ENCODE results near the gene GOLGA8A.
"Not testable (repeated sequence)": the region's sequence is repeated elsewhere in the genome, so short reads cannot be mapped to it uniquely, and the experiment has no call there.

Gene GOLGA8A

DNA sequence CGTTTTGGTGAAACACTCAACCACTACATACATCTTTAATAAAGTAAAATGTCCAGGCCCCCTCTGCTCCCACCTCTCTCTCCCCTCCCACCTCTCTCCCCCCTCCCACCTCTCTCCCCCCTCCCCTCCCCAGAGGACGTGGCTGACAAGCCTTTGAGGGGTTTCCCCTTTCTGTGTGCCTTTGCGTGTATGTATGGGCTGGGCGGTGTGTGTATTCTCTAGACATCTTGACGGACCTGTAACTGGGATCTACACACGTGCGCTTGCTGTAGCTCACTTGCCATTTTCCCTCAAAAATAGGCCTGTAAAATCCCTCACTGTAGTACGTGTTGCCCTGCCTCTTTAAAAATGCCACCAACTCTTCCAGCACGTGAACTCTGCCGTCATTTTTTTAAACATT, 28.6 kb downstream of the GOLGA8A start:
- not testable (repeated sequence) for DNase-seq (ENCODE audit: low read depth)

DNA sequence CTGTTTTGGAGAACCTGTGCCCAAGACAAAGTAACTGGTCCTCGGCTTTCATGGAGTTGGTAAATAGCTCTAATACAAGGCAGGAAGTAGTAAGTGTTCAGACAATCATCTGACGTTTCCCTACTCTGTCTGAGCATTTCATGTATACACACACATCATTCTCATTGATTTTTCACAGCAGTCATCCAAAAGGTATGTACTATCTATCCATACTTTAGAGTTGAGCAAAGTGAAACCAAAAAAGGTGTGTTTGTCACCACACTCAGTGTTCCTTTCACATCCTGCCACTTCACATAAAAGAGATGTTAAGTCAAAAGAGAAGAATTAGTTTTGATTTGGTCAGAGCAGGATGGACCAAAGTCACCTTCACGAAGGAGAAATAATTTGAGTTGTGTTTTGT, 33.7 kb downstream of the GOLGA8A start:
- DNase-seq (ENCODE audit: low read depth): not testable (repeated sequence)

DNA sequence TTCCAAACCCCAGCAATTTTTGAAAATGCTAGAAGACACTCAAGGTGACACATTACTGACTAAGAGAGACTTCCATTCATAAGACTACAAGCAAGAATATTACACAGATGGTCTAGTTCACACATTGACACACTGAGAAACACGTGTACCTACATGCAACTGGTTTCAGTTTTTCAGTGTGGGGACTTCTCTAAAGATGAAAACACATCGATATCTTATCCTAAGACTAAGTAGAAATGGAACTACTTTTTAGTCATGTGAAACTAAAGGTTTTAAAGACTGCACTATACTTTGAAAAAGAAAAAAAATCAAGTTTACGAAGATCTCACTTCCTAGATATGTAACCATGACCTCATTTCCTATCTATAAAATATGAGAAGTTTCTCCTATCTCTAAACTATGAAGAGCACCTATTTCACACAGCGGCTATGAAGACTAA, 34.4 kb downstream of the GOLGA8A start:
- DNase-seq (ENCODE audit: low read depth): not testable (repeated sequence)

DNA sequence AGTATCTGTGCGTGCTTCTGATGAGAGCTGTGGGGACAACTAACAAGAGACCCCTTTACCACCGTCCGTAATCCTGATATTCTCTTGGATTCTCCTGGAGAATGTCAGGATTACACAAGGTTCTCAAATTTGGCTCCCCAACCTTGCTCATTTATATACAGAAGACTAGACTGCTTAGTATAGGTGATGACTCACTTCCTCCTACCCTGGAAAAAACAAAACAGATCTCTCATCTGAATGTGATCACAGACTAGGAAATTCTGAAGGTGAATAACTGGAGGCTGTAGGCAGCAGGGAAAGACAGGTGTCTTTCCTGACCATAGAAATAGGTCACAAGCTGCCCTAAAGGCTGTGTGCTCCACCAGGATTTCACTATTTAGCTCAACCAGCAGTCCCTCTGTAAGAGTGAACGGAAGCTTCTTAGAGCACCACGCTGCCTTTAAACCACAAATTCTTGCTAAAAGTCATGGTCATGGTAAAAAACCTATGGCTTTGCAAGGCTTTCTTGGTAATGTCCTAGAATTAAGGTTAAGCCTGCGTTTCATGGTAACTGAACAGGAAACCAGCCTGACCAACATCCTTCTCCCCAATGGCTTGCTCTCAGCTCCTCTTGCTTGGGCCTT, 39.9 kb downstream of the GOLGA8A start:
- DNase-seq (ENCODE audit: low read depth): not testable (repeated sequence)

DNA sequence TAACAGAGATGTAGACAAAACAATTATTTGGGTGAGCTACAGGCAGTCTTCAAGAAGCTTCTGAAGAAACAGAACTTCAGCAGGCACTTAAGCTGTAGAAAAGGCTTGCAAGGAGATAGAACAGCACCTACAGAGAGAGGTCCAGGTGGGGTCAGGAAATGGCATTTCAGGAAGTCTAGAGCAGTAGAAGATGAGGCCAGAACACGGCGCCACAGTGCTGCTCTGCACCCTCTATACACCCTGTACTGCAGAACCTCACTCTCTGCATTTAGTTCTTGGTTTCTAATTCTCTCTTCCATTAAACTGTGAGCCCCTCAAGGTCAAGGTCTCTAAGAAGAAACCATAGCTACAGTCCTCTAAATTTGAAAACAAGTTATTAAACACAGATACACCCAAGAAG, 44.6 kb downstream of the GOLGA8A start:
- not testable (repeated sequence) for DNase-seq (ENCODE audit: low read depth)

DNA sequence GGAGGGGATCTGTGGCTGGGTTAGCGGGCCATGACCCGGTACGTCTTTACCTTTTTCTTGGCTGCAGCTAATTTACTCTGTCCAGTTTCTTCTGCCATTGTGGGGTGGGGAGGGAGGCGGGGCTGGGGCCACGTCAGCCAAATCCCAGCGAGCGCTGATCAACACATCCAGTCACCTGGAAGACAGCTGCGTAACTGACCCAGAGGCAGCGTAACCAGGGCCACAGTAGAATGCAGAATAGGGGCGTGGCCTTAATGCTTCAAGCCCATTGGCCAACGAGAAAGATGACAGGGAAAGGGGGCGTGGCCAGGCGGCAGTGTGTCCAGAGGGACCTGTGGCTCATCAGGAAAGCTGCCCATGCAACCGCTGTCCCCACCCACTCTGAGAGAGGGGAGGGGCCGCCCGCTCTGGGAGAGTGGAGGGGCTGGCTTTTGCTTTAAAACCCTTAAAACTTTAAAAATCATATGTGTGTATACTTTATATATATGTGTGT, 48.0 kb downstream of the GOLGA8A start:
- not testable (repeated sequence) for DNase-seq (ENCODE audit: low read depth)

Data from T follicular helper cell (primary cell).